ENCODE results near the gene ARHGEF11.

The ARHGEF11 gene

GRCh38 chr1:156999596-157000320, 45.8 kb downstream of the ARHGEF11 start:
- H3K27me3 ChIP-seq (ENCODE audit: control insufficient read depth, insufficient read depth, low read length) = no peaks in the 10 kb centered on the region
- H3K9me3 ChIP-seq (replicated peaks; ENCODE audit: low read length) = no peaks in the 10 kb centered on the region
- no peaks in the 10 kb centered on the region for H3K36me3 ChIP-seq (ENCODE audit: insufficient read depth, low read length)
- no peaks in the 10 kb centered on the region for H3K4me1 ChIP-seq (ENCODE audit: control insufficient read depth, insufficient read depth, low read length)
- H3K4me3 ChIP-seq (ENCODE audit: low read length) = no peak overlapping the region
- H3K4me2 ChIP-seq (ENCODE audit: low read length) = no peak overlapping the region
- no peak overlapping the region for H3K9ac ChIP-seq (ENCODE audit: low read depth, low read length)

GRCh38 chr1:156998840-156999500, 46.6 kb downstream of the ARHGEF11 start:
- Histone ChIP-seq H3K36me3 (ENCODE audit: insufficient read depth, low read length) (no peaks in the 10 kb centered on the region), H3K9me3 (replicated peaks; ENCODE audit: low read length) (no peaks in the 10 kb centered on the region), H3K4me3 (ENCODE audit: low read length) (no peak overlapping the region), H3K9ac (ENCODE audit: low read depth, low read length) (no peak overlapping the region), H3K4me2 (ENCODE audit: low read length) (no peak overlapping the region), H3K27me3 (ENCODE audit: control insufficient read depth, insufficient read depth, low read length) (no peaks in the 10 kb centered on the region), H3K4me1 (ENCODE audit: control insufficient read depth, insufficient read depth, low read length) (no peaks in the 10 kb centered on the region)

- Histone ChIP-seq H3K9ac (ENCODE audit: low read depth, low read length) (no peak overlapping the region), H3K9me3 (replicated peaks; ENCODE audit: low read length) (no peaks in the 10 kb centered on the region), H3K27me3 (ENCODE audit: control insufficient read depth, insufficient read depth, low read length) (no peaks in the 10 kb centered on the region), H3K36me3 (ENCODE audit: insufficient read depth, low read length) (no peaks in the 10 kb centered on the region), H3K4me2 (ENCODE audit: low read length) (no peak overlapping the region), H3K4me1 (ENCODE audit: control insufficient read depth, insufficient read depth, low read length) (no peaks in the 10 kb centered on the region), H3K4me3 (ENCODE audit: low read length) (no peak overlapping the region)
These were observed 47.2 kb downstream of the ARHGEF11 start for GRCh38 chr1:156998301-156998700.

- peaks cover 4% of the 10 kb centered on the region for H3K36me3 ChIP-seq (ENCODE audit: insufficient read depth, low read length)
- H3K27me3 ChIP-seq (ENCODE audit: control insufficient read depth, insufficient read depth, low read length) = no peaks in the 10 kb centered on the region
- no peaks in the 10 kb centered on the region for H3K9me3 ChIP-seq (replicated peaks; ENCODE audit: low read length)
- H3K4me1 ChIP-seq (ENCODE audit: control insufficient read depth, insufficient read depth, low read length) = no peaks in the 10 kb centered on the region
- H3K4me3 ChIP-seq (ENCODE audit: low read length) = no peak overlapping the region
- no peak overlapping the region for H3K9ac ChIP-seq (ENCODE audit: low read depth, low read length)
- no peak overlapping the region for H3K4me2 ChIP-seq (ENCODE audit: low read length)
These were observed 50.1 kb downstream of the ARHGEF11 start for GRCh38 chr1:156995412-156995811.

- H3K9ac ChIP-seq (ENCODE audit: low read depth, low read length) = no peak overlapping the region
- no peak overlapping the region for H3K4me2 ChIP-seq (ENCODE audit: low read length)
- H3K4me1 ChIP-seq (ENCODE audit: control insufficient read depth, insufficient read depth, low read length) = no peaks in the 10 kb centered on the region
- H3K9me3 ChIP-seq (replicated peaks; ENCODE audit: low read length) = no peaks in the 10 kb centered on the region
- H3K4me3 ChIP-seq (ENCODE audit: low read length) = no peak overlapping the region
- H3K27me3 ChIP-seq (ENCODE audit: control insufficient read depth, insufficient read depth, low read length) = no peaks in the 10 kb centered on the region
- peaks cover 4% of the 10 kb centered on the region for H3K36me3 ChIP-seq (ENCODE audit: insufficient read depth, low read length)
These were observed 51.3 kb downstream of the ARHGEF11 start for GRCh38 chr1:156994277-156994676.

GRCh38 chr1:156993426-156994147, 52.0 kb downstream of the ARHGEF11 start:
- Histone ChIP-seq H3K27me3 (ENCODE audit: control insufficient read depth, insufficient read depth, low read length) (no peaks in the 10 kb centered on the region), H3K36me3 (ENCODE audit: insufficient read depth, low read length) (peaks cover 4% of the 10 kb centered on the region), H3K9ac (ENCODE audit: low read depth, low read length) (no peak overlapping the region), H3K4me3 (ENCODE audit: low read length) (no peak overlapping the region), H3K4me2 (ENCODE audit: low read length) (no peak overlapping the region), H3K4me1 (ENCODE audit: control insufficient read depth, insufficient read depth, low read length) (no peaks in the 10 kb centered on the region), H3K9me3 (replicated peaks; ENCODE audit: low read length) (no peaks in the 10 kb centered on the region)

GRCh38 chr1:156992215-156992614, 53.3 kb downstream of the ARHGEF11 start:
- no peaks in the 10 kb centered on the region for H3K9me3 ChIP-seq (replicated peaks; ENCODE audit: low read length)
- H3K4me1 ChIP-seq (ENCODE audit: control insufficient read depth, insufficient read depth, low read length) = no peaks in the 10 kb centered on the region
- no peak overlapping the region for H3K4me2 ChIP-seq (ENCODE audit: low read length)
- peaks cover 4% of the 10 kb centered on the region for H3K36me3 ChIP-seq (ENCODE audit: insufficient read depth, low read length)
- no peak overlapping the region for H3K9ac ChIP-seq (ENCODE audit: low read depth, low read length)
- H3K4me3 ChIP-seq (ENCODE audit: low read length) = no peak overlapping the region
- no peaks in the 10 kb centered on the region for H3K27me3 ChIP-seq (ENCODE audit: control insufficient read depth, insufficient read depth, low read length)

- H3K4me3 ChIP-seq (ENCODE audit: low read length) = no peak overlapping the region
- H3K4me1 ChIP-seq (ENCODE audit: control insufficient read depth, insufficient read depth, low read length) = no peaks in the 10 kb centered on the region
- no peak overlapping the region for H3K4me2 ChIP-seq (ENCODE audit: low read length)
- H3K36me3 ChIP-seq (ENCODE audit: insufficient read depth, low read length) = peaks cover 16% of the 10 kb centered on the region
- H3K27me3 ChIP-seq (ENCODE audit: control insufficient read depth, insufficient read depth, low read length) = no peaks in the 10 kb centered on the region
- no peak overlapping the region for H3K9ac ChIP-seq (ENCODE audit: low read depth, low read length)
- no peaks in the 10 kb centered on the region for H3K9me3 ChIP-seq (replicated peaks; ENCODE audit: low read length)
These were observed 57.8 kb downstream of the ARHGEF11 start for GRCh38 chr1:156987715-156988114.

- H3K4me1 ChIP-seq (ENCODE audit: control insufficient read depth, insufficient read depth, low read length) = no peaks in the 10 kb centered on the region
- no peaks in the 10 kb centered on the region for H3K27me3 ChIP-seq (ENCODE audit: control insufficient read depth, insufficient read depth, low read length)
- H3K36me3 ChIP-seq (ENCODE audit: insufficient read depth, low read length) = peaks cover 47% of the 10 kb centered on the region
- H3K9ac ChIP-seq (ENCODE audit: low read depth, low read length) = no peak overlapping the region
- H3K9me3 ChIP-seq (replicated peaks; ENCODE audit: low read length) = no peaks in the 10 kb centered on the region
- H3K4me3 ChIP-seq (ENCODE audit: low read length) = no peak overlapping the region
- no peak overlapping the region for H3K4me2 ChIP-seq (ENCODE audit: low read length)
These were observed 65.0 kb downstream of the ARHGEF11 start for GRCh38 chr1:156980551-156980950.

GRCh38 chr1:156975084-156975483, 70.5 kb downstream of the ARHGEF11 start:
- Histone ChIP-seq H3K4me3 (ENCODE audit: low read length) (no peak overlapping the region), H3K36me3 (ENCODE audit: insufficient read depth, low read length) (peaks cover 72% of the 10 kb centered on the region), H3K4me2 (ENCODE audit: low read length) (no peak overlapping the region), H3K4me1 (ENCODE audit: control insufficient read depth, insufficient read depth, low read length) (no peaks in the 10 kb centered on the region), H3K9ac (ENCODE audit: low read depth, low read length) (no peak overlapping the region), H3K27me3 (ENCODE audit: control insufficient read depth, insufficient read depth, low read length) (no peaks in the 10 kb centered on the region), H3K9me3 (replicated peaks; ENCODE audit: low read length) (no peaks in the 10 kb centered on the region)

GRCh38 chr1:156973417-156973816, 72.1 kb downstream of the ARHGEF11 start:
- Histone ChIP-seq H3K4me1 (ENCODE audit: control insufficient read depth, insufficient read depth, low read length) (no peaks in the 10 kb centered on the region), H3K27me3 (ENCODE audit: control insufficient read depth, insufficient read depth, low read length) (no peaks in the 10 kb centered on the region), H3K4me3 (ENCODE audit: low read length) (no peak overlapping the region), H3K9me3 (replicated peaks; ENCODE audit: low read length) (no peaks in the 10 kb centered on the region), H3K9ac (ENCODE audit: low read depth, low read length) (no peak overlapping the region), H3K4me2 (ENCODE audit: low read length) (no peak overlapping the region), H3K36me3 (ENCODE audit: insufficient read depth, low read length) (peaks cover 84% of the 10 kb centered on the region)

Data from skeletal muscle satellite cell (primary cell).